HG03432 (cell line): ENCODE data around the gene FIGNL2.

Experiments used
- ATAC-seq: cut with Tn5 transposase; IDR thresholded peaks from one replicate; pipeline ENCODE4 v1.9.1; 2021; ENCODE audit warnings: mild to moderate bottlenecking, moderate library complexity; ENCODE audit not compliant: unreplicated experiment

FIGNL2 gene

GRCh38 chr12:51862947-51863346 lies 14.4 kb upstream of the FIGNL2 start:
- ATAC-seq = no peak

GRCh38 chr12:51860986-51861385 lies 12.5 kb upstream of the FIGNL2 start:
- ATAC-seq = no peak

GRCh38 chr12:51855586-51856428 lies 7.3 kb upstream of the FIGNL2 start:
- no peak for ATAC-seq

GRCh38 chr12:51852404-51853137 lies 4.1 kb upstream of the FIGNL2 start:
- no peak for ATAC-seq

- no peak for ATAC-seq
Observed at GRCh38 chr12:51851413-51852124, 3.1 kb upstream of the FIGNL2 start.

DNA sequence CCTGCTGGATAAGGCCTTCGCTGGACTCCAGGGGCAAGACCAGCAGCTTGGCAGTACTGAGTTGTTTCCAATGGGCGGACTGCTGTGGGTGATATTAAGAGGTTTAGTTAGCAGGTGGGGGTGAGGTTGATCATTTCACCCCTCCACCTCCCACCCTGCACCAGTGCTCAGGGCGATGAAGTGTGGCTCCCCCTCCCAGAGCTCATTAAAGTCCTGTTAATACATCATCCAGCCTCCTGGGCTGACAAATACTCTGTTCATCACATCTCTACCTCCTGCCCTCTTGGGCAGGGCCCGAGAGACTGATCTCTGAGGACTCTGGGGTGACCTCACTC lies 2.4 kb upstream of the FIGNL2 start:
- no peak for ATAC-seq

GRCh38 chr12:51850081-51850964 lies 1.8 kb upstream of the FIGNL2 start:
- no peak for ATAC-seq

DNA sequence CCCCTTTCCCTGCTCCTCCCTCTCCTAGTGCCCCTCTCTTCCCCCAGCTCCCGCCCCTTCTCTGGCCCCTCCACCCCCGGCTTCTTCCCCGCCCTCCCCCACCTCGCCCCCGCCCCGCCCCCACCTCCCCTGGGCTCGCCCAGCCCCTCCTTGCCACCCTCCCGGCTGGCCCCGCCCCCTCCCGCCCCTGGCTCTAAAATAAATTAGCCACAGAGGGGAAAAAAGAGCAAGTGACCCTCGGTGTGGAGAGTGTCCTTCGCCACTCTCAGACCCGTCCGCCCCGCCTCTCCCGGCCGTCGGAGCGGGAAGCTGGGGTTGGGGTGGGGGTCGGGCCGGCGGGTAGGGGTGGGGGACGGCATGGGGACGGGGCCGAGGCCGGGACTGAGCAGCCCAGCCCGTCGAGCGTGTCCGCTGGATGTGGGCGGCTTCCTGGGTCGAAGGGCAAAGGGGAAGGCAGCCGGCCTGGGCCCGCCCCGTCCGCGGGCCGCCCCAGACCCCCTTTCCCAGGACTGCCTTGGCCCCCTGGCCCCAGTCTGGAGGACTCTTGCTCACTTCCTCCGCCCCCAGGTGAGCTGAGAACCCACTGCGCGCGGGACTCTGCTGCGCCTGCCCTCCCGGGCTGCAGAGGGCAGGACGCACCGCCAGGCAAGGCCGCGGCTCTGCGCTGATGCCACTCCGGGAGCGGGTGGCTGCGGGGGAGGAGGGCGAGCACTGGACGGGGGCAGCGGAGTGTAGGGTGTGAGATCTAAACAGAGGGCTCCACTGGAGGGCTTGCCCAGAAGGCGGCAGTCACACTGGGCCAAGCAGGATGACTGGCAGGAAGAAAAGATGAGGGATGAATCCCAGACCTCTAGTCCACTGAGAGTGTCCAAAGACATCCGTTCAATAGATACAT lies 570 bp upstream of the FIGNL2 start:
- ATAC-seq = no peak

DNA sequence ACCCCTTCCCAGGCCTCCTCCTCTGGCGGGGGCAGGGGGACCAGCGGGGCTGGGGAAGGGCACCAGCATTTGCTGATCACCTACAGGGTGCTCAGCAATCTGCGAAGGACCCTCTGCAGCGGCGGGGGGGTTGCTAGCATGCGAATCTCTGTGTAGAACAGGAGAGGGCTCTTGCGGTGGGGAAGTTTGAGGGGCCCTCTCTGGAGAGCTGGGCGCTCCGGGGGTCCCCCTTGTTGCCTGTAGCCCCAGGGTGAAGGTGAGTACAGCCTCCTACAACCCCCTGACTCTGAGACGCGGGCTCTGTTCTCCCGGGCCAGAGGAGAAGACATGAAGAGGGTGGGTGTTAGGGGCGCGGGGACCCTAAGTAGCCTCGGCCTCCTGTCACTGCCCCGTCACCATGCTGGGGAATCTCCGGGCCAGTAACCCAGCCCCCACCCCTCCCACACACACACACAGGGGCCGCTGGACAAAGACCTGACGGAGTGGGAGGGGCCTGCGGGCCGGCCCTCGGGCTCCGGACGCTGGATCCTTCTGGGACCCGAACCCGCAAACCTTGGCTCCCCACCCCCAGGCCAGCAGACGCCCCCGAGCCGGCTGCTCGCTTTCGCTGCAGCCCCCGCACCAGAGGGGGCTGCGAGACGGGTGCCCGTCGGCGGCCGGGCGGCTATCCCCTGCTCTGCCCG lies 734 bp downstream of the FIGNL2 start:
- no peak for ATAC-seq

DNA sequence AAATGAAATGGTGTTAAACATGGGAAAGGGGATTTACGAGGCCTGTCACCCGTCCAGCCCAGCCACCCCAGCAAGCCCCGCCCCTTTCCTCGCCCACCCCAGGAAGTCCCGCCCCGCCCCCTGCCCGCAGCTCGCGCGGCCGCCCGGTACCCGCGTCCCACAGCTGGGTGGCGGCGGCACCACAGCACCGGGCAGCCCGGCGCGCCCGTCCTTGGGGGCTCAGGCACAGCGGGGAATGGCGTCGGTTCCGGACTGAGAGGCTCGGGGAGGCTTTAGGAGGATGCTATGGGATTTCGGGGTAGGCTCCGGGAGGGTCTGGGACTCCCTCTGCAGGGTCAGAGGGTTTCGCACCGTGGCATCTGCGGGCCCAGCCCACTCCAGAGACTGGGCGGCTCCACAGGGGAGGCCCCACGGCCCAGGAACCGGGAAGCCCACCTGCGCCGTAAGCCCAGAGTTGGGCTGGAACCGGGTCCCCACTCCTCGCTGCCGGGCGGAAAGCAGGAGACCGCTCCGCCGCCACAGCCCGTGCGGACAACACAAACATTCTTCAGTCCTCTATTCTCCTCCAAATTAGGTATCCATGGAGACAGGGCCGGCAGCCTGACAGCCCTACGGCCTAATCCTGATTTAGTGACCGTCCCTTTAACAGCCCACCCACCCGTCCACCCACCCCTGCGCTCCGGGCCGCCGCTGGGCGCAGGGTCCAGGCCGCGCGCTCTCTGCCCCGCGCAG lies 1.4 kb downstream of the FIGNL2 start:
- ATAC-seq = no peak

DNA sequence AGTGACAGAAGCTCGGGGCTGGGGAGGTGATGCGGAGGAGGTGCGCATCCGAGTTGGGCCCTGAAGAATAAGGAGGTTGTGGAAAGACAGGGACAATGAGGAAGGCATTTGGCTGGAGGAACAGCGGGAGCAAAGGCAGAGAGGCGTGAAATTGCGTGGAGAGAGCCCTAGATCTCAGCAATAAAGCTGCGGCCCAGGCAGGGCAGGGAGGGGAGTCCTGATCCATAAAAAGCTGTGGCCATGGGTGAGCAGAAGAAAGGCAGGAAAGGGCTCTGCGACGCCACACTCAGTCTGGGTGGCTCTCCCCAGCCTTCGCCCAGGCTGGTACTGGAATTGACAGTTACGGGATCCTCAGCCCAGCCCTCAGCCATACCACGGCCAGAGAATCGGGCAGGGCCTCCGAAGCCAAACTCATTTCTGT lies 2.2 kb downstream of the FIGNL2 start:
- ATAC-seq = no peak

GRCh38 chr12:51845482-51845881 lies 3.0 kb downstream of the FIGNL2 start:
- ATAC-seq = no peak

GRCh38 chr12:51844854-51845253 lies 3.7 kb downstream of the FIGNL2 start:
- ATAC-seq = no peak

GRCh38 chr12:51841727-51842126 lies 6.8 kb downstream of the FIGNL2 start:
- no peak for ATAC-seq

DNA sequence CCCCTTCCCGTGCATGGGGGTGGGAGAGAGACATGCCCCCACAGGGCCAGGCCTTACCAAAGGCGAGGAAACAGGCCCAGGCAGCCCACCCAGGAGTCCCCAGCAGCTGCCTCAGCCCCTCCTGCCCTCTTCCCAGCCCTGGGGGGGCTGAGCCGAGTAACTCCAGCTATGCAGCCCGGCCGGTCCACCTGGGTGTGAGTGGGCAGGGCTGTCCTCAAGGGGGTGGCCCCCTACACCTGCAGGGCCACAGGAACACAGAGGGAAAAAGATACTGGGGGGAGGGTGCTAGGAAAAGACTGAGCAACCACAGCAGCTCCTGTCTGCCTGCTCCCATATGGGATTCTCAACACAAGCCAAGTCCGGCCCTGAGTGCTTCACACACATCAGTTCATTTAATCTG lies 7.6 kb downstream of the FIGNL2 start:
- no peak for ATAC-seq

- ATAC-seq = no peak
Observed at GRCh38 chr12:51839310-51839947, 9.1 kb downstream of the FIGNL2 start.

DNA sequence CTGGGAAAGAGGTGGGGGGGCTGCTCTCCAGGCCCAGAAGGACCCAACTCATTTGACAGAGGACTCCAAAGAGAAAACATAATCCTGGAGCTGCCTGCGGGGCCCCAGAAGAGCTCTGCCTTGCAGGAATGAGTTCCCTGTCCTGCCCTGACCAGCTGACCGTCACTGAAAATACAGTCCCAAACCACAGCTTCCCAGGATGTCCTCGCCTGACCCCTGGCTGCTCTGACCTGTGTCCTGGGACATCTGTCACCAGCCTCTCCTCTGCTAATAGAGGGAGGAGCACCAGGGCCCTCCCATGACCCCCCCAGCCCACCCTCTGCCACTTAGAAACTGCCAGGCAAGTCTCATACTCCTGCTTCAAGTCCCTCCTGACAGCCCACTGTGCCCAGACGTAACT lies 9.8 kb downstream of the FIGNL2 start:
- ATAC-seq = no peak

GRCh38 chr12:51838036-51838435 lies 10.5 kb downstream of the FIGNL2 start:
- ATAC-seq = no peak
